T-helper 2 cell treated with Interferon-gamma antibody and Interleukin-4, amounts not matched to agents 100 ng/mL and 5 ng/mL, for 36 hours (primary cell): ENCODE results near the gene GRM8. TPM values are rescaled to one million over a fixed set of nuclear protein-coding genes. Genes with fewer than 3 reads are reported as not detected.

Experiments used
- intact Hi-C: fragments of 100-400 bp; cut with micrococcal nuclease; formaldehyde crosslinking; loops from one replicate; pipeline ENCODE4 v1.15.1; 2023
- total RNA-seq: library from RNA; stranded (reverse); gene quantifications from 2 replicates; pipeline ENCODE4 v1.2.3, GENCODE V29; 2022

The GRM8 gene
- total RNA-seq, 1 donor from 2014 or later: not detected

- intact Hi-C loops: no loop called here
Measured at GRCh38 chr7:126535176-126535575, 717.6 kb downstream of the GRM8 start.

GRCh38 chr7:126533715-126534114 lies 719.0 kb downstream of the GRM8 start:
- intact Hi-C loops: no loop called here

- intact Hi-C loops: no loop called here
Measured at GRCh38 chr7:126529833-126530232, 722.9 kb downstream of the GRM8 start.

GRCh38 chr7:126529254-126529653 lies 723.5 kb downstream of the GRM8 start:
- intact Hi-C loops: no loop called here

GRCh38 chr7:126525906-126526305 lies 726.8 kb downstream of the GRM8 start:
- intact Hi-C loops: no loop called here

GRCh38 chr7:126524967-126525366 lies 727.8 kb downstream of the GRM8 start:
- intact Hi-C loops: no loop called here

- intact Hi-C loops: no loop called here
Measured at GRCh38 chr7:126511046-126511445, 741.7 kb downstream of the GRM8 start.

- intact Hi-C loops: no loop called here
Measured at GRCh38 chr7:126501617-126502016, 751.1 kb downstream of the GRM8 start.

- intact Hi-C loops: no loop called here
Measured at GRCh38 chr7:126499481-126499880, 753.3 kb downstream of the GRM8 start.

GRCh38 chr7:126495733-126496132 lies 757.0 kb downstream of the GRM8 start:
- intact Hi-C loops: no loop called here

- intact Hi-C loops: no loop called here
Measured at GRCh38 chr7:126495001-126495400, 757.7 kb downstream of the GRM8 start.

- intact Hi-C loops: no loop called here
Measured at GRCh38 chr7:126493801-126494200, 758.9 kb downstream of the GRM8 start.

- intact Hi-C loops: no loop called here
Measured at GRCh38 chr7:126489874-126490273, 762.9 kb downstream of the GRM8 start.

- intact Hi-C loops: no loop called here
Measured at GRCh38 chr7:126487728-126488442, 764.9 kb downstream of the GRM8 start.

GRCh38 chr7:126486806-126487205 lies 765.9 kb downstream of the GRM8 start:
- intact Hi-C loops: no loop called here

GRCh38 chr7:126485791-126486190 lies 767.0 kb downstream of the GRM8 start:
- intact Hi-C loops: no loop called here

- intact Hi-C loops: no loop called here
Measured at GRCh38 chr7:126483972-126484371, 768.8 kb downstream of the GRM8 start.

- intact Hi-C loops: no loop called here
Measured at GRCh38 chr7:126472825-126473224, 779.9 kb downstream of the GRM8 start.

GRCh38 chr7:126462405-126462804 lies 790.3 kb downstream of the GRM8 start:
- intact Hi-C loops: no loop called here

- intact Hi-C loops: no loop called here
Measured at GRCh38 chr7:126460664-126461063, 792.1 kb downstream of the GRM8 start.

GRCh38 chr7:126453104-126453503 lies 799.6 kb downstream of the GRM8 start:
- intact Hi-C loops: no loop called here

- intact Hi-C loops: no loop called here
Measured at GRCh38 chr7:126450269-126450671, 802.5 kb downstream of the GRM8 start.

- intact Hi-C loops: no loop called here
Measured at GRCh38 chr7:126449611-126450268, 803.0 kb downstream of the GRM8 start.
